NCI-H1105 treated with DMSO at 0.1 percent for 48 hours (cell line): Measurements from ENCODE around the gene ZNF74.
"Not testable (repeated sequence)": the region's sequence is repeated elsewhere in the genome, so short reads cannot be mapped to it uniquely, and the experiment has no call there.

Experiments
- DNase-seq: peaks from one replicate; lab custom pipeline; 2025; lab: John Stamatoyannopoulos, UW

Gene ZNF74

GRCh38 chr22:20393705-20394476 is at the start of gene ZNF74:
Gene ZNF74, plus strand, starts transcription at chr22:20394151. Its CDS starts 478 bp downstream, at chr22:20394629.
- peak; percentile 91 for DNase-seq

- not testable (repeated sequence) for DNase-seq
Observed at GRCh38 chr22:20346553-20346952, 47.4 kb upstream of the ZNF74 start.

GRCh38 chr22:20352536-20352935 is 41.4 kb upstream of the ZNF74 start:
- DNase-seq, result not testable (repeated sequence)

GRCh38 chr22:20354238-20354975 is 39.5 kb upstream of the ZNF74 start:
- DNase-seq, result no peak

- DNase-seq, result not testable (repeated sequence)
Observed at GRCh38 chr22:20355939-20356636, 37.9 kb upstream of the ZNF74 start.

GRCh38 chr22:20356906-20357305 is 37.0 kb upstream of the ZNF74 start:
- DNase-seq, result not testable (repeated sequence)

GRCh38 chr22:20357967-20358366 is 36.0 kb upstream of the ZNF74 start:
- not testable (repeated sequence) for DNase-seq

GRCh38 chr22:20358503-20359239 is 35.3 kb upstream of the ZNF74 start:
- DNase-seq, result not testable (repeated sequence)

- DNase-seq, result not testable (repeated sequence)
Observed at GRCh38 chr22:20360261-20360660, 33.7 kb upstream of the ZNF74 start.

- DNase-seq, result not testable (repeated sequence)
Observed at GRCh38 chr22:20360866-20361751, 32.8 kb upstream of the ZNF74 start.

GRCh38 chr22:20361752-20362229 is 32.2 kb upstream of the ZNF74 start:
- not testable (repeated sequence) for DNase-seq

GRCh38 chr22:20362403-20362802 is 31.5 kb upstream of the ZNF74 start:
- not testable (repeated sequence) for DNase-seq

- not testable (repeated sequence) for DNase-seq
Observed at GRCh38 chr22:20364335-20365260, 29.4 kb upstream of the ZNF74 start.

- not testable (repeated sequence) for DNase-seq
Observed at GRCh38 chr22:20366841-20367240, 27.1 kb upstream of the ZNF74 start.

GRCh38 chr22:20368875-20369274 is 25.1 kb upstream of the ZNF74 start:
- DNase-seq, result not testable (repeated sequence)

GRCh38 chr22:20371687-20372086 is 22.3 kb upstream of the ZNF74 start:
- DNase-seq, result not testable (repeated sequence)

- peak; percentile 40 for DNase-seq
Observed at GRCh38 chr22:20372406-20372854, 21.5 kb upstream of the ZNF74 start.

- not testable (repeated sequence) for DNase-seq
Observed at GRCh38 chr22:20373195-20373706, 20.7 kb upstream of the ZNF74 start.

GRCh38 chr22:20374130-20374529 is 19.8 kb upstream of the ZNF74 start:
- DNase-seq, result not testable (repeated sequence)
